Neural crest cell (in vitro differentiated cells): ENCODE data around the gene FBXO30. TPM values are rescaled to one million over a fixed set of nuclear protein-coding genes. Genes with fewer than 3 reads are reported as not detected.

Experiments used
- DNase-seq: peaks from one replicate; pipeline ENCODE4 v3.0.0; 2021; ENCODE audit warnings: low read depth, mixed read lengths, low spot score
- H3K27ac Mint-ChIP-seq: one replicate; pipeline ENCODE4 v1.8.0; 2021; ENCODE audit warnings: mild to moderate bottlenecking, mixed read lengths; ENCODE audit not compliant: unreplicated experiment
- H3K27me3 Mint-ChIP-seq: 2 replicates; pipeline ENCODE4 v1.8.0; 2021; ENCODE audit warnings: low read depth, mild to moderate bottlenecking, mixed read lengths
- H3K36me3 Mint-ChIP-seq: 2 replicates; pipeline ENCODE4 v1.8.0; 2021; ENCODE audit warnings: low read depth, mild to moderate bottlenecking, mixed read lengths
- H3K4me1 Mint-ChIP-seq: 2 replicates; pipeline ENCODE4 v1.8.0; 2021; ENCODE audit warnings: mixed read lengths
- H3K4me3 Mint-ChIP-seq: one replicate; pipeline ENCODE4 v1.8.0; 2021; ENCODE audit warnings: mild to moderate bottlenecking, mixed read lengths
- H3K9me3 Mint-ChIP-seq: 2 replicates; pipeline ENCODE4 v1.8.0; 2021; ENCODE audit warnings: mixed read lengths
- CTCF ChIP-seq: fragments of 200-600 bp; sonication (generic); conservative IDR thresholded peaks from 2 replicates; pipeline ENCODE4 v1.5.0; 2021; ENCODE audit warnings: antibody characterized with exemption, mild to moderate bottlenecking
- total RNA-seq: library from RNA; stranded (reverse); gene quantifications from 2 replicates; pipeline ENCODE4 v1.2.1, GENCODE V29; 2021

FBXO30 gene
- total RNA-seq, 1 donor from 2014 or later, result 12.3 TPM

DNA sequence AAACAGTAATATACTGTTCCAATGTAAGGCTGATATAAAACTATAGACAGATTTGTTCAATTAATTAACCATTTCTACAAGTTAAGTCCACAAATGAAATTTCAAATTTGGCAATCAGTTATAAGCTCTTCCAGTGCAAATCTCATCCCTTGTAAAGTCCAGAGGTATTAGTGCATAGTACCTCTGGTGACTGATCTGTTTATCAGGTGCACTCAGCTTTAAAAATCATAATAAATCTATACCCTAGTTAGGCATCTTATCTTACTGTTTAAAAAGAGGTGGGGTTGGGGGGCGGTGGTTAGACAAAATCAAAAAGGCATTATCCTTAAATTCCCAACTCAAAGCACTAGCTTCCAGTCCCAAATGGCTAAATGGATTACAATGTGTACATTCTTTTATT, 2.9 kb downstream of the FBXO30 start:
- Mint-ChIP-seq H3K4me3 (no peak overlapping the region), H3K9me3 (no peaks in the 10 kb centered on the region), H3K27ac (no peak overlapping the region), H3K36me3 (peaks cover 5% of the 10 kb centered on the region), H3K27me3 (no peaks in the 10 kb centered on the region), H3K4me1 (peaks cover 39% of the 10 kb centered on the region)
- no peak for DNase-seq
- TF ChIP-seq CTCF, result no peak

GRCh38 chr6:145809785-145810184, 4.8 kb downstream of the FBXO30 start:
- Mint-ChIP-seq H3K27me3 (no peaks in the 10 kb centered on the region), H3K9me3 (no peaks in the 10 kb centered on the region), H3K36me3 (peaks cover 19% of the 10 kb centered on the region), H3K27ac (no peak overlapping the region), H3K4me1 (peaks cover 27% of the 10 kb centered on the region), H3K4me3 (no peak overlapping the region)
- TF ChIP-seq CTCF, result no peak
- DNase-seq, result no peak

- Mint-ChIP-seq H3K27ac (no peak overlapping the region), H3K27me3 (no peaks in the 10 kb centered on the region), H3K4me3 (no peak overlapping the region), H3K36me3 (peaks cover 22% of the 10 kb centered on the region), H3K4me1 (peaks cover 27% of the 10 kb centered on the region), H3K9me3 (no peaks in the 10 kb centered on the region)
- TF ChIP-seq CTCF, result no peak
- DNase-seq, result no peak
Measured at GRCh38 chr6:145809211-145809610, 5.4 kb downstream of the FBXO30 start.

DNA sequence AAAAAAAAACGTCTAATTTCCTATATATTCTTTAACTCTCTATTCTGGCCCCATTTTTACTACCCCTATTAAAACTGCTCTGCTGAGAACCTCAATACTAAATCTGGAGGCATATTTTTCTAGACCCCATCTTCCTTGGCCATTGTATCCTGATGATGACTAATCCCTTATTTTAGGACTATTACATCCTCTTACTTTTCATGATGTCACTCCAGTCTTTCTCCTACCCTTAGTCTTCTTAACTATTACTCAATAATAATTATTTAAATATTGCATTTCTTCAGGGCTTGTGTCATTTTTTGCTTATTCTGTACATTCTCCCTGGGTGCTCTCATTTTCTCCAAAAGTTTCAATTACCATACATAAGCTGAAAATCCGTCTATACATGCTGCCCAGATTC, 6.4 kb downstream of the FBXO30 start:
- H3K9me3 Mint-ChIP-seq, result no peaks in the 10 kb centered on the region
- no peak for TF ChIP-seq CTCF
- peaks cover 22% of the 10 kb centered on the region for H3K4me1 Mint-ChIP-seq
- H3K4me3 Mint-ChIP-seq, result no peak overlapping the region
- H3K27me3 Mint-ChIP-seq, result no peaks in the 10 kb centered on the region
- no peak for DNase-seq
- H3K36me3 Mint-ChIP-seq, result peaks cover 26% of the 10 kb centered on the region
- H3K27ac Mint-ChIP-seq, result no peak overlapping the region

DNA sequence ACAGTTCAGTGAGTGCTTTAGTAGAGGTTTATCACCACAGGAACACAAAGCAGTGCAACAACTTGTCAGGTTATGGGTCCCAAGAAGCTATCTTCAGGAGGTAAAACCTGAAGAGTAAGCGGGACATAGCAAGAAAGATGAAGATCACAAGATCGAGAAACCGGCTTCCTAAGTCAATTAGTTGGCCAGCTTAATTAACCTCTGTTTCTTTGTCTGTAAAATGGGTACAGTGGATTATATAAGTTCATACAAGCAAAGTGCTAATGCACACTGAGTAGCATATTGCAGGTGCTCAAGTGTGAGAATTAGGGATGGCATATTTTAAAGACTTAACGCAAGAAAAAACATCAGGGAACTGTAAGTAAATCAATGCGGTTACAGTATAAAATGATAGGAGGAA, 12.5 kb downstream of the FBXO30 start:
- H3K9me3 Mint-ChIP-seq, result no peaks in the 10 kb centered on the region
- no peak for DNase-seq
- peaks cover 10% of the 10 kb centered on the region for H3K4me1 Mint-ChIP-seq
- peaks cover 40% of the 10 kb centered on the region for H3K36me3 Mint-ChIP-seq
- H3K27ac Mint-ChIP-seq, result no peak overlapping the region
- no peak overlapping the region for H3K4me3 Mint-ChIP-seq
- TF ChIP-seq CTCF, result no peak
- no peaks in the 10 kb centered on the region for H3K27me3 Mint-ChIP-seq

DNA sequence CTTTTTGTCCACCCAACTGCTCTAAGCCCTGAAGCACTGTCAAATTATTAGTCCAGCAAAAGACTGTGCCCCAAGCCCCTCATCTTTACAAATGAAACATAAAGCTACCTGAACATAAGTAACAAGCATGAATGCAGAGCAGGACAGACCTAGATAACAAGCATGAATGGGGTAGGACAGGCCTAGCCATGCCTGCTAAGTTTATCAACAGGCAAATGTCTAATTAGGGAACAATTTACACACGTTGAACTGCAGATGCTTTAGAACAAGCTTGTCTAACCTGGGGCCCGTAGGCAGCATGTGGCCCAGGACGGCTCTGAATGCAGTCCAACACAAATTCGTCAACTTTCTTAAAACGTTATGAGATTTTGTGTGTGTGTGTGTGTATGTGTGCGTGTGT, 13.6 kb downstream of the FBXO30 start:
- Mint-ChIP-seq H3K27me3 (no peaks in the 10 kb centered on the region), H3K36me3 (peaks cover 37% of the 10 kb centered on the region), H3K4me1 (peaks cover 10% of the 10 kb centered on the region), H3K27ac (no peak overlapping the region), H3K9me3 (peaks cover 2% of the 10 kb centered on the region), H3K4me3 (no peak overlapping the region)
- no peak for DNase-seq
- no peak for TF ChIP-seq CTCF
